ENCODE measurements around the gene ATG10. TPM values are rescaled to one million over a fixed set of nuclear protein-coding genes. Genes with fewer than 3 reads are reported as not detected.
"Not testable (repeated sequence)": the region's sequence is repeated elsewhere in the genome, so short reads cannot be mapped to it uniquely, and the experiment has no call there.

Gene ATG10
- total and polyA plus RNA-seq, 4 donors: 6.8 to 11.8 (median 9.3) TPM

DNA sequence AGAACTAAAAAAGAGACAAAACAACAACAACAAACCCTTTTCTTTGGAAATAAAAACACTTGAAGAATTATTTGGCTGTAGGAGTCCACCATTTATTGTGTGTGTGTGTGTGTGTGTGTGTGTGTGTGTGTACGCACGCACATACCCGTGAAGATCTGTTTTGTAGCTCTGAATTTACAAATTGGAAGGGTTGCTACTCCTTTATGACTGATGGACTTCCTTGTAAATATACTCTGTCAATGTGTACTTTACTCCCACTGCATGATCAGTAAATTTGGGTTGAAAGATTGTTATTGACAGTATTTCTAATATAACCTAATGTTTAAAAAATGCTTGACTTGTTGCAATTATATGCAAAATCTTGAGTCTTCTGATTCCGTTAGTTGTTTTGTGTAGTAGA is 148.1 kb downstream of the ATG10 start:
- peaks cover 2% of the 10 kb centered on the region for H3K9me3 ChIP-seq (ENCODE audit: control insufficient read depth, insufficient read depth, low read length)
- no peak for DNase-seq (ENCODE audit: low read depth in 4 of 6, low spot score in 6 of 6)
- H3K27ac ChIP-seq (ENCODE audit: low read depth, low read length): no peak overlapping the region
- H3K4me1 ChIP-seq (ENCODE audit: control insufficient read depth, insufficient read depth, low read length): no peaks in the 10 kb centered on the region
- H3K36me3 ChIP-seq (ENCODE audit: control insufficient read depth, insufficient read depth, low read length): no peaks in the 10 kb centered on the region
- no peaks in the 10 kb centered on the region for H3K27me3 ChIP-seq (ENCODE audit: control insufficient read depth, insufficient read depth, low read length)
- H3K4me3 ChIP-seq (ENCODE audit: low read depth, low read length): no peak overlapping the region
- WGBS (ENCODE audit: insufficient coverage): no CpG with 5 or more reads among the region's 4 CpGs

GRCh38 chr5:82129723-82130285 is 158.0 kb downstream of the ATG10 start:
- H3K4me1 ChIP-seq (ENCODE audit: control insufficient read depth, insufficient read depth, low read length): no peaks in the 10 kb centered on the region
- H3K4me3 ChIP-seq (ENCODE audit: low read depth, low read length): no peak overlapping the region
- DNase-seq (ENCODE audit: low read depth in 4 of 6, low spot score in 6 of 6): no peak
- no peaks in the 10 kb centered on the region for H3K27me3 ChIP-seq (ENCODE audit: control insufficient read depth, insufficient read depth, low read length)
- no peak overlapping the region for H3K27ac ChIP-seq (ENCODE audit: low read depth, low read length)
- H3K36me3 ChIP-seq (ENCODE audit: control insufficient read depth, insufficient read depth, low read length): peaks cover 4% of the 10 kb centered on the region
- peaks cover 1% of the 10 kb centered on the region for H3K9me3 ChIP-seq (ENCODE audit: control insufficient read depth, insufficient read depth, low read length)
- WGBS (ENCODE audit: insufficient coverage): 77% methylated on average over 11 of the region's 13 CpGs

GRCh38 chr5:82130602-82131001 is 158.8 kb downstream of the ATG10 start:
- DNase-seq (ENCODE audit: low read depth in 4 of 6, low spot score in 6 of 6): peak in 1 of 6 donors; percentile 51
- WGBS (ENCODE audit: insufficient coverage): 100% methylated on average over 1 of the region's 6 CpGs
- no peaks in the 10 kb centered on the region for H3K4me1 ChIP-seq (ENCODE audit: control insufficient read depth, insufficient read depth, low read length)
- H3K9me3 ChIP-seq (ENCODE audit: control insufficient read depth, insufficient read depth, low read length): peaks cover 1% of the 10 kb centered on the region
- no peak overlapping the region for H3K27ac ChIP-seq (ENCODE audit: low read depth, low read length)
- no peaks in the 10 kb centered on the region for H3K27me3 ChIP-seq (ENCODE audit: control insufficient read depth, insufficient read depth, low read length)
- H3K36me3 ChIP-seq (ENCODE audit: control insufficient read depth, insufficient read depth, low read length): peaks cover 4% of the 10 kb centered on the region
- no peak overlapping the region for H3K4me3 ChIP-seq (ENCODE audit: low read depth, low read length)

DNA sequence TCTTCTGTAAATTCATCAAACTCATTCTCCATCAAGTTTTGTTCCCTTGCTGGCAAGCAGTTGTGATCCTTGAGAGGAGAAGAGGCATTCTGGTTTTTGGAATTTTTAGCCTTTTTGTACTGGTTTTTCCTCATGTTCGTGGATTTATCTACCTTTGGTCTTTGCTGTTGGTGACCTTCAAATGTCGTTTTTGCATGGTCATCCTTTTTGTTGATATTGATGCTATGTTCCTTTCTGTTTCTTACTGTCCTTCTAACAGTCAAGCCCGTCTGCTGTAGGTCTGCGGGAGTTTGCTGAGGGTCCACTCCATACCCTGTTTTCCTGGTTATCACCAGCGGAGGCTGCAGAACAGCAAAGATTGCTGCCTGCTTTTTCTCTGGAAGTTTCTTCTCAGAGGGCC is 165.4 kb downstream of the ATG10 start:
- H3K27me3 ChIP-seq (ENCODE audit: control insufficient read depth, insufficient read depth, low read length): no peaks in the 10 kb centered on the region
- H3K9me3 ChIP-seq (ENCODE audit: control insufficient read depth, insufficient read depth, low read length): peaks cover 2% of the 10 kb centered on the region
- no peak overlapping the region for H3K4me3 ChIP-seq (ENCODE audit: low read depth, low read length)
- no peak overlapping the region for H3K27ac ChIP-seq (ENCODE audit: low read depth, low read length)
- no peaks in the 10 kb centered on the region for H3K4me1 ChIP-seq (ENCODE audit: control insufficient read depth, insufficient read depth, low read length)
- no peak for DNase-seq (ENCODE audit: low read depth in 4 of 6, low spot score in 6 of 6)
- no peaks in the 10 kb centered on the region for H3K36me3 ChIP-seq (ENCODE audit: control insufficient read depth, insufficient read depth, low read length)
- WGBS (ENCODE audit: insufficient coverage): 100% methylated on average over 3 of the region's 5 CpGs

- not testable (repeated sequence) for H3K4me1 ChIP-seq (ENCODE audit: control insufficient read depth, insufficient read depth, low read length)
- no CpG with 5 or more reads among the region's 33 CpGs for WGBS (ENCODE audit: insufficient coverage)
Observed at GRCh38 chr5:82139837-82140236, 168.0 kb downstream of the ATG10 start.

GRCh38 chr5:82142217-82142841 is 170.5 kb downstream of the ATG10 start:
- 90% methylated on average over 2 of the region's 5 CpGs for WGBS (ENCODE audit: insufficient coverage)
- DNase-seq (ENCODE audit: low read depth in 4 of 6, low spot score in 6 of 6): no peak

More at GRCh38 chr5:82139837-82140236, 168.0 kb downstream of the ATG10 start:
- not testable (repeated sequence) for H3K27ac ChIP-seq (ENCODE audit: low read depth, low read length); H3K27me3 ChIP-seq (ENCODE audit: control insufficient read depth, insufficient read depth, low read length); H3K4me3 ChIP-seq (ENCODE audit: low read depth, low read length); DNase-seq (ENCODE audit: low read depth in 4 of 6, low spot score in 6 of 6); H3K36me3 ChIP-seq (ENCODE audit: control insufficient read depth, insufficient read depth, low read length); H3K9me3 ChIP-seq (ENCODE audit: control insufficient read depth, insufficient read depth, low read length)

GRCh38 chr5:82142928-82143577 is 171.2 kb downstream of the ATG10 start:
- no peaks in the 10 kb centered on the region for H3K9me3 ChIP-seq (ENCODE audit: control insufficient read depth, insufficient read depth, low read length)
- no peaks in the 10 kb centered on the region for H3K27me3 ChIP-seq (ENCODE audit: control insufficient read depth, insufficient read depth, low read length)
- H3K27ac ChIP-seq (ENCODE audit: low read depth, low read length): no peak overlapping the region
- DNase-seq (ENCODE audit: low read depth in 4 of 6, low spot score in 6 of 6): no peak
- H3K4me3 ChIP-seq (ENCODE audit: low read depth, low read length): no peak overlapping the region
- WGBS (ENCODE audit: insufficient coverage): 58% methylated on average over 4 of the region's 6 CpGs
- no peaks in the 10 kb centered on the region for H3K4me1 ChIP-seq (ENCODE audit: control insufficient read depth, insufficient read depth, low read length)
- no peaks in the 10 kb centered on the region for H3K36me3 ChIP-seq (ENCODE audit: control insufficient read depth, insufficient read depth, low read length)

More at GRCh38 chr5:82142217-82142841, 170.5 kb downstream of the ATG10 start:
- Histone ChIP-seq H3K27me3 (ENCODE audit: control insufficient read depth, insufficient read depth, low read length) (no peaks in the 10 kb centered on the region), H3K4me1 (ENCODE audit: control insufficient read depth, insufficient read depth, low read length) (no peaks in the 10 kb centered on the region), H3K9me3 (ENCODE audit: control insufficient read depth, insufficient read depth, low read length) (no peaks in the 10 kb centered on the region), H3K4me3 (ENCODE audit: low read depth, low read length) (no peak overlapping the region), H3K36me3 (ENCODE audit: control insufficient read depth, insufficient read depth, low read length) (no peaks in the 10 kb centered on the region), H3K27ac (ENCODE audit: low read depth, low read length) (no peak overlapping the region)

DNA sequence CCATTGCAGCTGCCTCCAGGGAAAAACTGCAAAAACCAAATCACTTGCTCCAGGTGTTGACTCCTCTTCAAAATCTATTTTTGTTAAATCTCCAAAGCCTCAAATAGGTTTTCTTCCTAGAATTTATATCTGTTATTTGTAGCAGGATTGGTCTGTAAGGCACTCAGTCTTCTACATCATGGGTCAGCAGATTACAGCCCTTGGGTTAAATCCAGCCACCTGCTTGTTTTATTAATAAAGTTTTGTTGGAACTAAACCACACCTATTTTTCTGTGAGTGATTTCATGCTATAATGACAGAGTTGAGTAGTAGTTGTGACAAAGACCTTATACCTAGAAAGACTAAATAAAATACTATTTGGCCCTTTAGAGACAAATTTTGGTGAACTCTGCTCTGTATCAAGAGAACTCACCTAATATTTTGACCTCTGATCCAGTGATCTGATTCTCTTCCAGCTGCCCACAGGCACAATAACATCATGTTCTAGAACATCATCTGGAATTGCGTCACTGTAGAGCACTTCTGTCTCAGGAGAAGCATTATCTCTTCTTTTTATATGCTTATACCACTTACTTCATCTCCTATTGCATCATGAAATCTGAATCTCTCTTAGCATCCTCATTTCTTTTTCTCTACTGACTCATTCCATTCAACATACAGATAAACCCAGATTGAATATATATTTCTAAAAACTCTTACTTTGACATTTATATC is 176.2 kb downstream of the ATG10 start:
- H3K4me3 ChIP-seq (ENCODE audit: low read depth, low read length): no peak overlapping the region
- no peaks in the 10 kb centered on the region for H3K36me3 ChIP-seq (ENCODE audit: control insufficient read depth, insufficient read depth, low read length)
- WGBS (ENCODE audit: insufficient coverage): 100% methylated on average over 1 of the region's 1 CpG
- H3K27me3 ChIP-seq (ENCODE audit: control insufficient read depth, insufficient read depth, low read length): no peaks in the 10 kb centered on the region
- H3K4me1 ChIP-seq (ENCODE audit: control insufficient read depth, insufficient read depth, low read length): no peaks in the 10 kb centered on the region
- no peak for DNase-seq (ENCODE audit: low read depth in 4 of 6, low spot score in 6 of 6)
- H3K9me3 ChIP-seq (ENCODE audit: control insufficient read depth, insufficient read depth, low read length): peaks cover 1% of the 10 kb centered on the region
- H3K27ac ChIP-seq (ENCODE audit: low read depth, low read length): no peak overlapping the region

GRCh38 chr5:82149434-82149833 is 177.6 kb downstream of the ATG10 start:
- Histone ChIP-seq H3K4me1 (ENCODE audit: control insufficient read depth, insufficient read depth, low read length) (no peaks in the 10 kb centered on the region), H3K27me3 (ENCODE audit: control insufficient read depth, insufficient read depth, low read length) (no peaks in the 10 kb centered on the region), H3K4me3 (ENCODE audit: low read depth, low read length) (no peak overlapping the region), H3K36me3 (ENCODE audit: control insufficient read depth, insufficient read depth, low read length) (no peaks in the 10 kb centered on the region), H3K9me3 (ENCODE audit: control insufficient read depth, insufficient read depth, low read length) (peaks cover 3% of the 10 kb centered on the region), H3K27ac (ENCODE audit: low read depth, low read length) (no peak overlapping the region)
- no peak for DNase-seq (ENCODE audit: low read depth in 4 of 6, low spot score in 6 of 6)

Data from spinal cord (tissue), 10 donors.